RWPE1 (cell line): ENCODE measurements around the gene EBNA1BP2.
A peak's percentile ranks its signal among the peaks of the same experiment; 100 is the strongest.

Experiments used
- CTCF ChIA-PET: fragments of 350-600 bp; sonication (Branson Sonifier 250); formaldehyde crosslinking; extraction: SDS; loops from one replicate; lab custom pipeline; 2021; lab: Yijun Ruan, JAX
- POLR2A ChIA-PET: fragments of 400-600 bp; formaldehyde crosslinking; extraction: SDS; loops from one replicate; lab custom pipeline; 2020; ENCODE audit warnings: antibody characterized with exemption; ENCODE audit not compliant: low non-redundant PET; lab: Yijun Ruan, JAX
- DNase-seq: peaks from one replicate; pipeline ENCODE4 v3.0.0; 2012; ENCODE audit warnings: low spot score
- H3K27ac ChIP-seq: fragments of 450-650 bp; 2 replicates; pipeline ENCODE4 v1.5.1; 2017
- TF ChIP-seq, protein P1 (sequence below): fragments of 450-650 bp; conservative IDR thresholded peaks from 2 replicates; pipeline ENCODE4 v1.5.1; 2017; ENCODE audit warnings: low read depth, mild to moderate bottlenecking

EBNA1BP2 gene

DNA sequence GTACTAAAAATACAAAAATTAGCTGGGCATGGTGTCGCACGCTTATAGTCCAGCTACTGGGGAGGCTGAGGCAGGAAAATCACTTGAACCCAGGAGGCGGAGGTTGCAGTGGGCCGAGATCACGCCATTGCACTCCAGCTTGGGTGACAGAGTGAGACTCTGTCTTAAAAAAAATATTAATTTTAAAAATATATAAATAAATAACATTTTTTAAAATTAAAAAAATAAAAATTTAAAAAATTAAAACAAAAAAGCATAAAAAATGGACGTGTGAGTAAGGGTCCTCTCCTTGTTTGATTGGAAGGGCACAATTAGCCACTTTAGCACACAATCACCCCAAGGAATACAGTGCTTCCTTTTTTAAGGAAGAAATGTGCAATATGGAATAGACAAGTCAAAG lies 18.6 kb downstream of the EBNA1BP2 start:
- POLR2A ChIA-PET, result no interaction called here
- DNase-seq, result no peak
- CTCF ChIA-PET, result interaction anchor here (0.6 to 0.7 kb wide), 3 partner anchors 57 to 980 kb away, joined by 4 read pairs; no protein-coding TSS in a partner anchor
- peak overlapping the region; percentile 66 for H3K27ac ChIP-seq
- TF ChIP-seq, protein P1, sequence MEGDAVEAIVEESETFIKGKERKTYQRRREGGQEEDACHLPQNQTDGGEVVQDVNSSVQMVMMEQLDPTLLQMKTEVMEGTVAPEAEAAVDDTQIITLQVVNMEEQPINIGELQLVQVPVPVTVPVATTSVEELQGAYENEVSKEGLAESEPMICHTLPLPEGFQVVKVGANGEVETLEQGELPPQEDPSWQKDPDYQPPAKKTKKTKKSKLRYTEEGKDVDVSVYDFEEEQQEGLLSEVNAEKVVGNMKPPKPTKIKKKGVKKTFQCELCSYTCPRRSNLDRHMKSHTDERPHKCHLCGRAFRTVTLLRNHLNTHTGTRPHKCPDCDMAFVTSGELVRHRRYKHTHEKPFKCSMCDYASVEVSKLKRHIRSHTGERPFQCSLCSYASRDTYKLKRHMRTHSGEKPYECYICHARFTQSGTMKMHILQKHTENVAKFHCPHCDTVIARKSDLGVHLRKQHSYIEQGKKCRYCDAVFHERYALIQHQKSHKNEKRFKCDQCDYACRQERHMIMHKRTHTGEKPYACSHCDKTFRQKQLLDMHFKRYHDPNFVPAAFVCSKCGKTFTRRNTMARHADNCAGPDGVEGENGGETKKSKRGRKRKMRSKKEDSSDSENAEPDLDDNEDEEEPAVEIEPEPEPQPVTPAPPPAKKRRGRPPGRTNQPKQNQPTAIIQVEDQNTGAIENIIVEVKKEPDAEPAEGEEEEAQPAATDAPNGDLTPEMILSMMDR, result no peak

DNA sequence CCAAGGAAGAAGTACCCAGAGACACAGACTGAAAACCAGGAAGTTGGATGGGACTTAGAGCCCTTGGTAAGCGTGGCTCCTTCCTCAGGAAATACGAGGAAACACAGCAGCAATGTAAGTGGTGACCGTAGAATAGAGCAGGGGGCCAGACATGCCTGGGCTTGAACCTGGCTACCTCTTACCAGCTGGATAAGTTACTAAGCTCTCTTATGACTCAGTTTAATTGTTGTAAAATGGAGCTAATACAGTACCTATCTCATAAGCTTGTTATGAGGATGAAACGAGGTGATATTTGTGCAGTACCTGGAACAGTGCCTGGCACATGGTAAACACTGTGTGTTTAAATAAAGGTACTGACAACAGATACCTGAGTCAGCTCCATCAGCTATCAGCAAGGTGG lies 19.2 kb downstream of the EBNA1BP2 start:
- TF ChIP-seq, protein P1, result no peak
- POLR2A ChIA-PET, result no interaction called here
- peak overlapping the region; percentile 66 for H3K27ac ChIP-seq
- CTCF ChIA-PET, result interaction anchor here (0.5 to 0.7 kb wide), 3 partner anchors 31 to 979 kb away, joined by 4 to 7 read pairs (median 4); no protein-coding TSS in a partner anchor
- peak; percentile 68 for DNase-seq

DNA sequence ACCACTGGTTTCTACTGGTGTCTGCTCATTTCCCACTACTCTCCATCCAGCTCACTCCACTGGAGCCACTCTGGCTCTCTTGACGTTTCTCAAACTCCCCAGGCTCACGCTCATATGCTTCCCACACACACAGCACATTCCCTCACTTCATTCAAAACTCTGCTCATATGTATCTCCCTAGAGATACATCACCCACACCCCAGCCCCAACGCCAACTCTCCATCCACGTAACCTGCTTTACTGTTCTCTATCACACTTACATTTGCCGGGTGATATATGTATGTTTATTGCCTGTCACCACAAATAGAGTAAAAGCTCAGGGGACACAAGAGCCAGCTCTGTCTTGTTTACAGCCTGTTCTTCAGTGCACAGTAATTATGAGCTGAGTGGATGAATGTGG lies 22.2 kb downstream of the EBNA1BP2 start:
- ChIA-PET CTCF (no interaction called here), POLR2A (no interaction called here)
- no peak overlapping the region for H3K27ac ChIP-seq
- DNase-seq, result no peak
- TF ChIP-seq, protein P1, result no peak

DNA sequence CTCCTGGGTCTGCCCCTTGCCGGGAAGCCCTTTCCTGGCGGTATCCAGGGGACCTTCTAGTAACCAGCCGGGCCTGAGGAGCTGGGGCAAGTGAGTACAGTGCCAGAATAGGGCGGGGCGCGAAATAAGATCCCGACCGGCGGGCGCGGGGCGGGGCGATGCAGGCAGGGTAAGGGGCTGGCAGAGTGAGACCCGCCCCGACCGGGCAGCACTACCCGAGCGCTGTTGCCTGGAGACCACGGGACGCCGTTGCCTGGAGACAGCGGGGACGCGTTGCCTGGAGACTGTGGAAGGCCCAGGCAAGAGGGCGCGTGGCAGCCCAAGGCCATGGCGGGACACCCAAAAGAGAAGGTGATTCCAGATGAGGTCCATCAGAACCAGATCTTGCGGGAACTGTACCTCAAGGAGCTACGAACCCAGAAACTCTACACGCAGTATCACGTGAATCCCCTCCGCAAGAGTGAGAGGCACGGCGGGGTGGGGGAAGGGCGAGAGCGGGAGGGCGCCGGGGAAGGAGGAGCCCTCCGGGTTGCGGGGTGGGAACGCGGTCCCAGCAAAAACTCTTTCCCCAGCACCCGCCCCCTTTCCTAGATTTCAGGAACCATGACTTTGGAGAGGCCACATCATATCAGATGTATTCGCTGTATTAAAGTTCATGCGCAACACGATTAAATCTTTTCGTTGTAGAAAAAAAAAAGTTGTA lies 24.3 kb downstream of the EBNA1BP2 start:
- TF ChIP-seq, protein P1, result no peak
- ChIA-PET CTCF (no interaction called here), POLR2A (no interaction called here)
- H3K27ac ChIP-seq, result peak overlapping the region; percentile 48
- DNase-seq, result peak; percentile 66

DNA sequence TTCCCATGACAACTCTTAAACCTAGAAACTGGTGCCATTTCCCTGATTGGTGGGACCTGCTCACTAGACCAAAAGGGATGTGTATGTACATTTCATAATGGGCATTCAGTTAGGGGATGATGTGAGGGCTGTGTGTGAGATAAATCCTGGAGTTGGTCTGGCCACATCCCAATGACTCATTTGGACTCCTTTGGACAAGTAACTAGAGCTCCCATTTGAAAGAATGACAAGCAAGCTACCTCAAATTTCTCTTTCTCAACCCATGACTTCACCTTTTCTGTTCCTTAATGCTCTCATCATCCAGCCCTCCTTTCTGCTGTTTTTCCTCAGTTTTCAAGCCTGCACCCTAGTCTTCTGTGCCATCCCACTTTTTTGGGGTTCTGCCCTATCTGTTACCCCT lies 27.9 kb downstream of the EBNA1BP2 start:
- CTCF ChIA-PET, result interaction anchor here (0.8 kb wide), 1 partner anchor 231 kb away, joined by 3 read pairs; no protein-coding TSS in a partner anchor
- TF ChIP-seq, protein P1, result no peak
- peak; percentile 66 for DNase-seq
- H3K27ac ChIP-seq, result peak overlapping the region; percentile 55
- POLR2A ChIA-PET, result no interaction called here

DNA sequence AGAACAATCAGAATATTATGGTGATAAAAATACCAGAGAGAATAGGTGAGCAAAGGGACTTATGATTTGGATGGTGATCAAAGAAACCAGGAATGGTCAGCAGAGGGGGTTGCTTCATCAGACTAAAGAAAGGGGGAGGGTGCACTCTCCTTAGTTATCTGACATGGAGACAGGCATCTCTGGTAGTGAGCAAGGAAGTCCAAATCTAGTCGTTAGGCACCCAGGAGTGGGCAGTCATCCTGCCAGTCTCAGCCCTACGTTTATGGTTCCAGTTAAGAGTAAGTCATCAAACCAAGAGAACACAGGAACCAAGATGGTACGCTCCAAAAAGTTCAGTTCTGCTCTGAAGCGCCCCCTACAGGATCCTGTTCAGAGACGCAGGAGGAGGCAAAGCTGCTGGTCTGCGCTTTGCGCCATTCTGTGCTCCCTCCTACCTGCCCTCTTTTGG lies 28.6 kb downstream of the EBNA1BP2 start:
- no peak overlapping the region for H3K27ac ChIP-seq
- no peak for DNase-seq
- TF ChIP-seq, protein P1, result no peak; the same call in 1 of the 2 replicates
- ChIA-PET CTCF (interaction anchor here (0.8 kb wide), 1 partner anchor 231 kb away, joined by 3 read pairs; no protein-coding TSS in a partner anchor), POLR2A (no interaction called here)
